Cortex of kidney (tissue), 1 donor: ENCODE data around the gene CCDC69.

Source experiments
- DNase-seq: peaks from one replicate; lab custom pipeline; 2025; lab: John Stamatoyannopoulos, UW

CCDC69 gene

GRCh38 chr5:151142933-151143332 lies 81.0 kb downstream of the CCDC69 start:
- DNase-seq = no peak

- DNase-seq = no peak
These were observed 82.4 kb downstream of the CCDC69 start for GRCh38 chr5:151141535-151141934.

- DNase-seq = no peak
These were observed 83.0 kb downstream of the CCDC69 start for GRCh38 chr5:151140686-151141459.

GRCh38 chr5:151139646-151140045 lies 84.2 kb downstream of the CCDC69 start:
- DNase-seq = no peak

- DNase-seq = no peak
These were observed 84.9 kb downstream of the CCDC69 start for GRCh38 chr5:151139015-151139414.

- DNase-seq = no peak
These were observed 85.8 kb downstream of the CCDC69 start for GRCh38 chr5:151138114-151138513.

- no peak for DNase-seq
These were observed 86.6 kb downstream of the CCDC69 start for GRCh38 chr5:151137067-151137825.

GRCh38 chr5:151134228-151134627 lies 89.7 kb downstream of the CCDC69 start:
- DNase-seq = no peak

GRCh38 chr5:151132963-151133362 lies 90.9 kb downstream of the CCDC69 start:
- no peak for DNase-seq
